CD4-positive, alpha-beta T cell (primary cell): ENCODE data around the gene OPRL1. TPM values are rescaled to one million over a fixed set of nuclear protein-coding genes. Genes with fewer than 3 reads are reported as not detected.

Experiments
- ATAC-seq: fragments of 200-7000 bp; cut with Tn5 transposase; one replicate; pipeline ENCODE4 v1.10.0; 2022; ENCODE audit warnings: mild to moderate bottlenecking; ENCODE audit not compliant: poor library complexity
- CTCF ChIA-PET: fragments of 350-600 bp; sonication (Branson Sonifier 250); formaldehyde crosslinking; loops from one replicate; lab custom pipeline; 2021; ENCODE audit warnings: antibody characterized with exemption, inconsistent platforms; lab: Charles Lee
- POLR2A ChIA-PET: fragments of 350-600 bp; sonication (Branson Sonifier 250); formaldehyde crosslinking; loops from one replicate; lab custom pipeline; 2021; ENCODE audit warnings: antibody characterized with exemption, inconsistent platforms; lab: Charles Lee
- DNase-seq, 14 experiments: peaks; one replicate each; pipeline ENCODE4 v3.0.0-alpha.2; 2013 to 2020; ENCODE audit warnings: mixed read lengths in 2 of 14
- H3K27ac ChIP-seq, 2 donors: one replicate each; pipeline versions ENCODE4 v1.5.1 to v1.7.0; 2013; ENCODE audit warnings: low read length in 2 of 2, low read depth in 1 of 2, mild to moderate bottlenecking in 1 of 2
- H3K27me3 ChIP-seq, 2 experiments: 1 replicate in 1 of 2; 2 replicates in 1 of 2; pipeline versions ENCODE4 v1.6.1 to v1.7.0; 2013; ENCODE audit warnings: low read length in 2 of 2, control low read depth in 1 of 2, mild to moderate bottlenecking in 1 of 2, moderate library complexity in 1 of 2; ENCODE audit not compliant: insufficient read depth in 2 of 2, control insufficient read depth in 1 of 2
- H3K36me3 ChIP-seq: one replicate; pipeline ENCODE4 v1.6.1; 2013; ENCODE audit warnings: low read length, control low read depth; ENCODE audit not compliant: insufficient read depth
- H3K4me1 ChIP-seq: one replicate; pipeline ENCODE4 v1.6.1; 2013; ENCODE audit warnings: low read length, control low read depth; ENCODE audit not compliant: insufficient read depth
- H3K4me3 ChIP-seq: one replicate; pipeline ENCODE4 v1.5.1; 2013; ENCODE audit warnings: mild to moderate bottlenecking, low read length, moderate library complexity
- H3K9me3 ChIP-seq, 2 experiments: 1 replicate in 1 of 2; 2 replicates in 1 of 2; pipeline versions ENCODE4 v1.6.1 to v1.7.0; 2013; ENCODE audit warnings: low read length in 2 of 2, mild to moderate bottlenecking in 2 of 2, control low read depth in 1 of 2, moderate library complexity in 1 of 2; ENCODE audit not compliant: control insufficient read depth in 1 of 2, insufficient read depth in 1 of 2
- H3K27ac Mint-ChIP-seq: one replicate; pipeline ENCODE4 v1.8.0; 2020; ENCODE audit warnings: mixed read lengths
- H3K27me3 Mint-ChIP-seq: one replicate; pipeline ENCODE4 v1.8.0; 2021; ENCODE audit warnings: mixed read lengths
- H3K36me3 Mint-ChIP-seq: one replicate; pipeline ENCODE4 v1.8.0; 2021; ENCODE audit warnings: low read depth, mixed read lengths
- H3K4me1 Mint-ChIP-seq: one replicate; pipeline ENCODE4 v1.8.0; 2021; ENCODE audit warnings: low read depth, mixed read lengths
- H3K4me3 Mint-ChIP-seq: one replicate; pipeline ENCODE4 v1.8.0; 2020; ENCODE audit warnings: mild to moderate bottlenecking, mixed read lengths
- H3K9me3 Mint-ChIP-seq: one replicate; pipeline ENCODE4 v1.8.0; 2020; ENCODE audit warnings: mixed read lengths
- intact Hi-C, 2 experiments: fragments of 100-400 bp; cut with DNase I in 1 of 2; cut with micrococcal nuclease in 1 of 2; formaldehyde crosslinking; loops; one replicate each; pipeline versions ENCODE4 v1.15.1 to v1.9.0; 2023 to 2025; cut with DNase I, micrococcal nuclease
- total RNA-seq, 174 experiments: library from RNA in 2 of 174; stranded (reverse) in 2 of 174; gene quantifications; one replicate each; pipeline ENCODE4 v1.2.3 and lab custom pipeline; 2021 to 2026
- TF ChIP-seq, protein P1 (sequence below): fragments of 200-600 bp; IDR thresholded peaks from one replicate; pipeline ENCODE4 v1.8.0; 2022; ENCODE audit warnings: antibody characterized with exemption, mild to moderate bottlenecking

The OPRL1 gene
- total RNA-seq, 2 experiments from 2014 or later: 1.0 to 1.2 TPM

DNA sequence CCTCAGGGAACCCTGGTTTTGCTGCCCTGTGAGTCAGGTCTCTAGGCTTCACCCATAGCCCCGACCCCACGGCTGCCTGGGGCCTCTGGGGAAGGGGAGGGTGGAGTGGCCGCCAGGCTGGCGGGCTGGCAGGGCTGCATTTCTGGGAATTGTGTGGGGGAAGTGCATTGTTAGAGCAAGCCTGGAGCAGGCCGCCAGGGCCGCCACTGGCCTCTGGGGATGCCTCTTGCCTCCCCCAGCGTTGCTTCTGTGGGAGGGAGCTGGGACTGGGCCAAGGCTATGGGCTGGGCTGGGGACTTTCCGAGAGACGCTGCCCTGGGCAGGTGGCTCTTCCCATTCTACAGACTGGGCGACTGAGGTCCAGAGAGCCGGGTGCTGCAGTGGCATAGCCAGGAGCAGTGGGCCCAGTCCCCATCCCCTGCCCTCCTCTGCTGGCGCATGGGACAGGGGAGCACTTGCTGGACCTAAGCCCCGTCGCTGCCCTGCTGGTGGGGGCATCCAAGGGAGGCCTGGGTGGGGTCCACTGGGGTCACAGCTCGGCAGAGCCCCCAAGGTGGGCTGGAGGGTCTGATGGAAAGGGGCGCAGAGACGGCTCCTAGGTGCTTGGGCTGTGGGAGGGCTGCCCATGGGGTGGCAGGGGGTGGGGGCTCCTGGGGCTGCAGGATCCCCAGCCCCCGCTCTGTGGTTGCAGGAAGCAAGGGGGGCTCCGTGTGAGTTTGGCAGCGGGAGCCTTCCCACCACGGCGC, 23.8 kb upstream of the OPRL1 start:
- CTCF ChIA-PET: no interaction called here
- Mint-ChIP-seq H3K9me3 (no peaks in the 10 kb centered on the region), H3K4me3 (no peak overlapping the region)

DNA sequence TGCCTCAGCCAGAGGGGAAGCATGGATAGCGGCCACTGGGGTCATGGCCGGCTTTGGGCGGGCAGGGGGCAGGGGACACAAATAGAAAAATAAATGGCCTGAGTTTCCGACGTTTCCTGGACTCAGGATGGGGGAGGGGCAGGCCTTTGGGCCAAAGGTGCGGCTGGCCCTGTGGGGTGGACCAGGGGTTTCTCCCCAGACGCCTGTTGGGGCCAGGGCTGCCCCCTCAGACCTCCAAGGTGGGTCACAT, 23.3 kb upstream of the OPRL1 start:
- POLR2A ChIA-PET: interaction anchor here (1.3 to 2.8 kb wide), 4 partner anchors 13 to 100 kb away, joined by 3 to 13 read pairs (median 5); partner anchors contain the start of genes PRPF6 and UCKL1
- no peak overlapping the region for H3K4me3 ChIP-seq
- no peak for ATAC-seq
- peaks cover 24% of the 10 kb centered on the region for H3K27me3 Mint-ChIP-seq
- no peak overlapping the region for H3K27ac ChIP-seq
- CTCF ChIA-PET: no interaction called here
- H3K4me3 Mint-ChIP-seq: no peak overlapping the region
- H3K27me3 ChIP-seq: peaks cover 19 to 20% of the 10 kb centered on the region in 2 experiments
- intact Hi-C loops: loop anchor here in 1 of 2 experiments (2.0 kb wide), 1 partner anchor 270 kb away; no protein-coding TSS in a partner anchor
- H3K36me3 ChIP-seq: no peaks in the 10 kb centered on the region
- H3K27ac Mint-ChIP-seq: no peak overlapping the region
- no peaks in the 10 kb centered on the region for H3K36me3 Mint-ChIP-seq
- TF ChIP-seq, protein P1, sequence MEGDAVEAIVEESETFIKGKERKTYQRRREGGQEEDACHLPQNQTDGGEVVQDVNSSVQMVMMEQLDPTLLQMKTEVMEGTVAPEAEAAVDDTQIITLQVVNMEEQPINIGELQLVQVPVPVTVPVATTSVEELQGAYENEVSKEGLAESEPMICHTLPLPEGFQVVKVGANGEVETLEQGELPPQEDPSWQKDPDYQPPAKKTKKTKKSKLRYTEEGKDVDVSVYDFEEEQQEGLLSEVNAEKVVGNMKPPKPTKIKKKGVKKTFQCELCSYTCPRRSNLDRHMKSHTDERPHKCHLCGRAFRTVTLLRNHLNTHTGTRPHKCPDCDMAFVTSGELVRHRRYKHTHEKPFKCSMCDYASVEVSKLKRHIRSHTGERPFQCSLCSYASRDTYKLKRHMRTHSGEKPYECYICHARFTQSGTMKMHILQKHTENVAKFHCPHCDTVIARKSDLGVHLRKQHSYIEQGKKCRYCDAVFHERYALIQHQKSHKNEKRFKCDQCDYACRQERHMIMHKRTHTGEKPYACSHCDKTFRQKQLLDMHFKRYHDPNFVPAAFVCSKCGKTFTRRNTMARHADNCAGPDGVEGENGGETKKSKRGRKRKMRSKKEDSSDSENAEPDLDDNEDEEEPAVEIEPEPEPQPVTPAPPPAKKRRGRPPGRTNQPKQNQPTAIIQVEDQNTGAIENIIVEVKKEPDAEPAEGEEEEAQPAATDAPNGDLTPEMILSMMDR: no peak
- DNase-seq: no peak
- peaks cover 17% of the 10 kb centered on the region for H3K4me1 ChIP-seq
- peaks cover 0 to 10% of the 10 kb centered on the region in 2 experiments for H3K9me3 ChIP-seq
- peaks cover 4% of the 10 kb centered on the region for H3K4me1 Mint-ChIP-seq
- no peaks in the 10 kb centered on the region for H3K9me3 Mint-ChIP-seq

More for the DNA sequence above, 23.8 kb upstream of the OPRL1 start:
- no peak overlapping the region for H3K4me3 ChIP-seq
- intact Hi-C loops: loop anchor here in 1 of 2 experiments (2.0 kb wide), 1 partner anchor 269 kb away; no protein-coding TSS in a partner anchor
- no peaks in the 10 kb centered on the region for H3K36me3 Mint-ChIP-seq
- H3K27me3 ChIP-seq: peaks cover 24 to 25% of the 10 kb centered on the region in 2 experiments
- H3K27ac ChIP-seq: no peak overlapping the region
- peaks cover 25% of the 10 kb centered on the region for H3K27me3 Mint-ChIP-seq
- TF ChIP-seq, protein P1: no peak
- H3K4me1 ChIP-seq: peaks cover 17% of the 10 kb centered on the region
- POLR2A ChIA-PET: interaction anchor here (1.3 to 2.8 kb wide), 3 partner anchors 12 to 75 kb away, joined by 3 to 13 read pairs (median 6); partner anchors contain the start of gene PRPF6
- peaks cover 4% of the 10 kb centered on the region for H3K4me1 Mint-ChIP-seq
- no peak for DNase-seq
- no peak overlapping the region for H3K27ac Mint-ChIP-seq
- no peak for ATAC-seq
- H3K36me3 ChIP-seq: no peaks in the 10 kb centered on the region
- H3K9me3 ChIP-seq: peaks cover 0 to 14% of the 10 kb centered on the region in 2 experiments

DNA sequence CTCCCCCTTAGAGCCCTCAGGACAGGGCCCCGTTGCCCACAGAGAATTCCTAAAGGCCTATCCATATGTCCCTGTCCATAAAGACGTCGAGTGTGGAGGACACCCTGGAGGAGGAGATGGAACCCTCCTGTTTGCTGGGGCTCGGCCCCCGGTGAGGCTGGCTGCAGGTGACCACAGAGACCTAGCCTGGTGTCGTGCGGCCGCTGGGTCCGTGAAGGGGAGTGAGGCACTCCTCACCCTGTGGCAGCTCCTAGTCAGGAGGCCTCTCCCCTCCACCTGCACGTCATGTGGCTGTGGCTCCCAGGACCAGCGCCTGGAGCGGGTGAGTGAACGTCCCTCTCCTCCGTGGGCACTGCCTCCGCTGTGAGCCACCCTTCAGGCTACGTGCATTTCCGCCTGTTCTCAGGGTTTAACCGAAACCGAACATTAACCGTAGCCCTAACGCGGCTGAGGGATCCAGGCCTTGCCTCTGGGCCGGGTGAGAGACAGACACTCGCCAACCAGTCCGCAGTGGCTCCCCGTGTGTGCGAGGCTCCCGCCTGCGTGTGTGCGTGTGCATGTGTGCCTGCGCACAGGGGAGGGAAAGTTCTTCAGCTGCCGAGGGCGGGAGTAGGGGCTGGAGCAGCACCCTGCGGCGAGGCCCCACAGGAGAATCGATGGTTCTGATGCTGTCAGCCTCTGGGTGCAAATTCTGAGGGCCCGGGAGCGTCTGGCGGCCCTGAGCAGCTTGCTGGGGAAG, 22.8 kb upstream of the OPRL1 start:
- ChIA-PET CTCF (interaction anchor here (0.7 to 2.3 kb wide), 6 partner anchors 14 to 76 kb away, joined by 3 to 19 read pairs (median 3); partner anchors contain the start of genes OPRL1, PRPF6 and RGS19), POLR2A (interaction anchor here (0.7 to 2.8 kb wide), 7 partner anchors 13 to 535 kb away, joined by 3 to 13 read pairs (median 4); partner anchors contain the start of genes PRPF6 and UCKL1)
- no peak overlapping the region for H3K27ac ChIP-seq
- peaks cover 18% of the 10 kb centered on the region for H3K4me1 ChIP-seq
- no peaks in the 10 kb centered on the region for H3K36me3 ChIP-seq
- peaks cover 19% of the 10 kb centered on the region for H3K27me3 Mint-ChIP-seq
- DNase-seq (peak in 3 of 14 experiments; percentile 19 to 53 (median 38)), ATAC-seq (peak; percentile 69)
- H3K4me1 Mint-ChIP-seq: peaks cover 4% of the 10 kb centered on the region
- H3K27me3 ChIP-seq: peaks cover 14 to 16% of the 10 kb centered on the region in 2 experiments
- H3K4me3 ChIP-seq: peak overlapping the region; percentile 27
- TF ChIP-seq, protein P1: no peak
- peak overlapping the region; percentile 49 for H3K4me3 Mint-ChIP-seq
- no peaks in the 10 kb centered on the region for H3K9me3 Mint-ChIP-seq
- peak overlapping the region; percentile 39 for H3K27ac Mint-ChIP-seq
- intact Hi-C loops: loop anchor here in 1 of 2 experiments (1.0 to 2.0 kb wide), 4 partner anchors 18 to 519 kb away; no protein-coding TSS in a partner anchor
- peaks cover 0 to 8% of the 10 kb centered on the region in 2 experiments for H3K9me3 ChIP-seq
- no peaks in the 10 kb centered on the region for H3K36me3 Mint-ChIP-seq
